HepG2 (cell line): Measurements from ENCODE around the gene UTP15. TPM values are rescaled to one million over a fixed set of nuclear protein-coding genes. Genes with fewer than 3 reads are reported as not detected.
A peak's percentile ranks its signal among the peaks of the same experiment; 100 is the strongest.

Experiments
- BHLHE40 ChIP-seq: IDR thresholded peaks from 2 replicates; pipeline ENCODE4 v1.6.1; 2011; ENCODE audit warnings: low read length, improper control_type of control experiment
- FOXC1 ChIP-seq: sonication (generic); formaldehyde crosslinking; IDR thresholded peaks from 2 replicates; pipeline ENCODE4 v1.8.0; 2022; ENCODE audit warnings: mild to moderate bottlenecking, missing genetic modification reagents, borderline replicate concordance
- GFI1 ChIP-seq: sonication (generic); formaldehyde crosslinking; IDR thresholded peaks from 2 replicates; pipeline ENCODE4 v1.5.0; 2020; ENCODE audit warnings: missing genetic modification reagents, mild to moderate bottlenecking, borderline replicate concordance
- GLI4 ChIP-seq: sonication (generic); formaldehyde crosslinking; IDR thresholded peaks from 2 replicates; pipeline ENCODE4 v1.5.1; 2020; ENCODE audit warnings: missing genetic modification reagents, mild to moderate bottlenecking, moderate library complexity, borderline replicate concordance
- MXI1 ChIP-seq: IDR thresholded peaks from 3 replicates; pipeline ENCODE4 v1.6.1; 2012; ENCODE audit warnings: low read depth, low read length, inconsistent platforms, borderline replicate concordance
- TRIM24 ChIP-seq: sonication (generic); formaldehyde crosslinking; IDR thresholded peaks from 2 replicates; pipeline ENCODE4 v1.8.0; 2022; ENCODE audit warnings: mild to moderate bottlenecking, missing genetic modification reagents
- ZBTB1 ChIP-seq: sonication (generic); formaldehyde crosslinking; IDR thresholded peaks from 2 replicates; pipeline ENCODE4 v1.4.0; 2020; ENCODE audit warnings: missing genetic modification reagents, borderline replicate concordance
- ZFAT ChIP-seq: sonication (generic); formaldehyde crosslinking; conservative IDR thresholded peaks from 2 replicates; pipeline ENCODE4 v1.8.1; 2023; ENCODE audit warnings: missing genetic modification reagents, inconsistent platforms
- ZNF12 ChIP-seq: sonication (generic); formaldehyde crosslinking; IDR thresholded peaks from 2 replicates; pipeline ENCODE4 v1.5.0; 2020; ENCODE audit warnings: missing genetic modification reagents
- ZNF326 ChIP-seq: sonication (generic); formaldehyde crosslinking; IDR thresholded peaks from 2 replicates; pipeline ENCODE4 v1.4.0; 2020; ENCODE audit warnings: missing genetic modification reagents, borderline replicate concordance
- ZNF703 ChIP-seq: sonication (generic); formaldehyde crosslinking; IDR thresholded peaks from 2 replicates; pipeline ENCODE4 v1.5.1; 2020; ENCODE audit warnings: missing genetic modification reagents, mild to moderate bottlenecking, moderate library complexity, borderline replicate concordance
- ZNF761 ChIP-seq: sonication (generic); formaldehyde crosslinking; conservative IDR thresholded peaks from 2 replicates; pipeline ENCODE4 v1.4.0; 2020; ENCODE audit warnings: mild to moderate bottlenecking, missing genetic modification reagents
- ZNF792 ChIP-seq: IDR thresholded peaks from 2 replicates; pipeline ENCODE4 v1.6.1; 2016
- polyA plus RNA-seq, 8 experiments: library from polyadenylated mRNA; depleted of rRNA in 3 of 8; stranded (reverse) in 7 of 8; unstranded in 1 of 8; fragments of >200 nt; fragmentation: Illumina TruSeq in 4 of 8; extraction: Trizol in 4 of 8; gene quantifications; 2 replicates each; pipeline versions ENCODE4 v1.2.1 to v1.2.3, GENCODE V29; 2011 to 2016; ENCODE audit warnings: low read depth in 4 of 8, missing spikeins in 1 of 8, mixed read lengths in 1 of 8; ENCODE audit not compliant: insufficient read depth in 1 of 8
- total RNA-seq, 5 experiments: library from RNA; depleted of rRNA; stranded (reverse); fragments of >200 nt; fragmentation: Illumina TruSeq; extraction: Trizol; gene quantifications; 2 replicates each; pipeline ENCODE4 v1.2.3, GENCODE V29; 2016; ENCODE audit warnings: low read depth in 1 of 5
- TF ChIP-seq, protein P1 (sequence below): sonication (generic); formaldehyde crosslinking; IDR thresholded peaks from 2 replicates; pipeline ENCODE4 v1.4.0; 2020; ENCODE audit warnings: missing genetic modification reagents, mild to moderate bottlenecking, borderline replicate concordance
- TF ChIP-seq, protein P2 (sequence below): sonication (generic); formaldehyde crosslinking; IDR thresholded peaks from 2 replicates; pipeline ENCODE4 v1.5.0; 2020; ENCODE audit warnings: missing genetic modification reagents
- TF ChIP-seq, protein P3 (sequence below), 2 experiments: fragments of 450-650 bp in 1 of 2; sonication (generic) in 1 of 2; formaldehyde crosslinking; IDR thresholded peaks; 2 replicates each; pipeline versions ENCODE4 v1.5.0 to v1.8.0; 2020 to 2022; ENCODE audit warnings: mild to moderate bottlenecking in 1 of 2, missing genetic modification reagents in 1 of 2

UTP15 gene
- total and polyA plus RNA-seq, 2 of the 13 experiments (the other 11 are each of a cell fraction or from before 2014, with no cell fraction given): 7.3 to 35.8 TPM

DNA sequence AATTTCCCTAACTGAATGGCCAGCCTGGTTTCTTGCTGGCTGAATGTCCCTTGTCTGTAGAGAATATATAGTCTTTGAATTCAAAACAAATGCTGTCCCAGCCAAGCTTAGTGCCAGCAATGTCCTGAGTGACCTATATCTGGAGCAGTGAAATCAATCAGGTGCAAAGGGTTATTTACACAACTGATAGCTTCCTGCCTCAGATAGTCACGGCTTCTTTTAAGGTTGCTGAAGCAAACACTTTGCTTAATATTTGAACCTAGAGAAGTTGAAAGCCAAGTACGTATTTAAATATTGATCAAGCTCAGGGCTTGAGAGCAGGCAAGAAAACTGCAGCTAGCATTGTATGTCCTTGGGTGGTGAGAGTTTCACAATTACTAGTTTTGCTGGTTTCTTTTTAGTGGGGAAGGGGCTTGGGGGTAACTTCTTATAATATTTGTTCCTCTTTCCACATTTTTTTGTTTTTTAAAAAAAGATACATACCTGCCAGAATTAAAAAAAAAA lies 58.4 kb downstream of the UTP15 start (continued):
- TF ChIP-seq, protein P1, sequence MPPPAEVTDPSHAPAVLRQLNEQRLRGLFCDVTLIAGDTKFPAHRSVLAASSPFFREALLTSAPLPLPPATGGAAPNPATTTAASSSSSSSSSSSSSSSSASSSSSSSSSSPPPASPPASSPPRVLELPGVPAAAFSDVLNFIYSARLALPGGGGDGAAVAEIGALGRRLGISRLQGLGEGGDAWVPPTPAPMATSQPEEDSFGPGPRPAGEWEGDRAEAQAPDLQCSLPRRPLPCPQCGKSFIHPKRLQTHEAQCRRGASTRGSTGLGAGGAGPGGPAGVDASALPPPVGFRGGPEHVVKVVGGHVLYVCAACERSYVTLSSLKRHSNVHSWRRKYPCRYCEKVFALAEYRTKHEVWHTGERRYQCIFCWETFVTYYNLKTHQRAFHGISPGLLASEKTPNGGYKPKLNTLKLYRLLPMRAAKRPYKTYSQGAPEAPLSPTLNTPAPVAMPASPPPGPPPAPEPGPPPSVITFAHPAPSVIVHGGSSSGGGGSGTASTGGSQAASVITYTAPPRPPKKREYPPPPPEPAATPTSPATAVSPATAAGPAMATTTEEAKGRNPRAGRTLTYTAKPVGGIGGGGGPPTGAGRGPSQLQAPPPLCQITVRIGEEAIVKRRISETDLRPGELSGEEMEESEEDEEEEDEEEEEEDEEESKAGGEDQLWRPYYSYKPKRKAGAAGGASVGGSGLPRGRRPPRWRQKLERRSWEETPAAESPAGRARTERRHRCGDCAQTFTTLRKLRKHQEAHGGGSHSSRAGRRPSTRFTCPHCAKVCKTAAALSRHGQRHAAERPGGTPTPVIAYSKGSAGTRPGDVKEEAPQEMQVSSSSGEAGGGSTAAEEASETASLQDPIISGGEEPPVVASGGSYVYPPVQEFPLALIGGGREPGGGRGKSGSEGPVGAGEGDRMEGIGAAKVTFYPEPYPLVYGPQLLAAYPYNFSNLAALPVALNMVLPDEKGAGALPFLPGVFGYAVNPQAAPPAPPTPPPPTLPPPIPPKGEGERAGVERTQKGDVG (CRISPR knock-in tag): no peak
- TF ChIP-seq MXI1 (no peak; the same call in 2 of the 3 replicates), TRIM24 (CRISPR knock-in tag) (no peak), ZNF761 (peak; percentile 47; the same call in 1 of the 2 replicates), ZNF703 (CRISPR knock-in tag) (peak; percentile 65; the same call in 1 of the 2 replicates), GFI1 (CRISPR knock-in tag) (peak; percentile 91), ZNF12 (CRISPR knock-in tag) (peak; percentile 67; the same call in 1 of the 2 replicates), FOXC1 (CRISPR knock-in tag) (no peak), BHLHE40 (no peak; the same call in 1 of the 2 replicates), GLI4 (CRISPR knock-in tag) (no peak), ZNF792 (CRISPR knock-in tag) (peak; percentile 67; the same call in 1 of the 2 replicates), ZBTB1 (CRISPR knock-in tag) (no peak), ZNF326 (CRISPR knock-in tag) (no peak), ZFAT (CRISPR knock-in tag) (no peak)
- TF ChIP-seq, protein P2, sequence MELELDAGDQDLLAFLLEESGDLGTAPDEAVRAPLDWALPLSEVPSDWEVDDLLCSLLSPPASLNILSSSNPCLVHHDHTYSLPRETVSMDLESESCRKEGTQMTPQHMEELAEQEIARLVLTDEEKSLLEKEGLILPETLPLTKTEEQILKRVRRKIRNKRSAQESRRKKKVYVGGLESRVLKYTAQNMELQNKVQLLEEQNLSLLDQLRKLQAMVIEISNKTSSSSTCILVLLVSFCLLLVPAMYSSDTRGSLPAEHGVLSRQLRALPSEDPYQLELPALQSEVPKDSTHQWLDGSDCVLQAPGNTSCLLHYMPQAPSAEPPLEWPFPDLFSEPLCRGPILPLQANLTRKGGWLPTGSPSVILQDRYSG (CRISPR knock-in tag): no peak
- TF ChIP-seq, protein P3, sequence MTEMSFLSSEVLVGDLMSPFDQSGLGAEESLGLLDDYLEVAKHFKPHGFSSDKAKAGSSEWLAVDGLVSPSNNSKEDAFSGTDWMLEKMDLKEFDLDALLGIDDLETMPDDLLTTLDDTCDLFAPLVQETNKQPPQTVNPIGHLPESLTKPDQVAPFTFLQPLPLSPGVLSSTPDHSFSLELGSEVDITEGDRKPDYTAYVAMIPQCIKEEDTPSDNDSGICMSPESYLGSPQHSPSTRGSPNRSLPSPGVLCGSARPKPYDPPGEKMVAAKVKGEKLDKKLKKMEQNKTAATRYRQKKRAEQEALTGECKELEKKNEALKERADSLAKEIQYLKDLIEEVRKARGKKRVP (CRISPR knock-in tag; IDR thresholded peaks at IDR 0.05): peak in 1 of 2 experiments; percentile 71; a peak in 2 of 4 replicates
- TF ChIP-seq, all 625 proteins: peak for 223
